ENCODE data around the gene PPY. TPM values are rescaled to one million over a fixed set of nuclear protein-coding genes. Genes with fewer than 3 reads are reported as not detected.
"Not testable (repeated sequence)": the region's sequence is repeated elsewhere in the genome, so short reads cannot be mapped to it uniquely, and the experiment has no call there.

PPY gene
- total RNA-seq, 1 experiment from 2014 or later: not detected

- no peak overlapping the region for H2BK12ac ChIP-seq (ENCODE audit: insufficient read length, low read depth, low read length)
- Mint-ChIP-seq H3K9me3 (no peaks in the 10 kb centered on the region), H3K4me3 (no peak overlapping the region), H3K36me3 (ENCODE audit: insufficient read depth in 1 of 3, low read depth in 3 of 3) (no peaks in the 10 kb centered on the region), H3K4me1 (peaks cover 9 to 20% of the 10 kb centered on the region in 2 experiments), H3K27ac (no peak overlapping the region), H3K27me3 (ENCODE audit: low read depth) (peaks cover 51% of the 10 kb centered on the region)
- H3K9me3 ChIP-seq (ENCODE audit: control insufficient read depth, low read depth, low read length): no peaks in the 10 kb centered on the region
- peaks cover 4% of the 10 kb centered on the region for H3K27me3 ChIP-seq (ENCODE audit: insufficient read depth, low read length)
- H3K79me2 ChIP-seq (ENCODE audit: insufficient read depth, low read length): no peaks in the 10 kb centered on the region
- no peak overlapping the region for H2BK5ac ChIP-seq (ENCODE audit: insufficient read length, low read length)
- no peak overlapping the region for H2BK15ac ChIP-seq (ENCODE audit: low read depth, low read length)
- no peak overlapping the region for H3K4me2 ChIP-seq (ENCODE audit: insufficient read depth, insufficient read length, low read length)
- H2BK120ac ChIP-seq (ENCODE audit: low read depth, low read length, poor library complexity, severe bottlenecking): no peak overlapping the region
- H3K4ac ChIP-seq (ENCODE audit: low read depth, low read length): no peak overlapping the region
- no peak overlapping the region for H4K91ac ChIP-seq (ENCODE audit: insufficient read length, low read depth, low read length)
- no peak overlapping the region for H2AFZ ChIP-seq (ENCODE audit: low read length)
- H3K18ac ChIP-seq (ENCODE audit: insufficient read length, low read depth, low read length): no peak overlapping the region
- no CpG with 5 or more reads among the region's 5 CpGs for WGBS (ENCODE audit: extremely low coverage, insufficient read length, low lambda C conversion rate)
- TF ChIP-seq, protein P1, sequence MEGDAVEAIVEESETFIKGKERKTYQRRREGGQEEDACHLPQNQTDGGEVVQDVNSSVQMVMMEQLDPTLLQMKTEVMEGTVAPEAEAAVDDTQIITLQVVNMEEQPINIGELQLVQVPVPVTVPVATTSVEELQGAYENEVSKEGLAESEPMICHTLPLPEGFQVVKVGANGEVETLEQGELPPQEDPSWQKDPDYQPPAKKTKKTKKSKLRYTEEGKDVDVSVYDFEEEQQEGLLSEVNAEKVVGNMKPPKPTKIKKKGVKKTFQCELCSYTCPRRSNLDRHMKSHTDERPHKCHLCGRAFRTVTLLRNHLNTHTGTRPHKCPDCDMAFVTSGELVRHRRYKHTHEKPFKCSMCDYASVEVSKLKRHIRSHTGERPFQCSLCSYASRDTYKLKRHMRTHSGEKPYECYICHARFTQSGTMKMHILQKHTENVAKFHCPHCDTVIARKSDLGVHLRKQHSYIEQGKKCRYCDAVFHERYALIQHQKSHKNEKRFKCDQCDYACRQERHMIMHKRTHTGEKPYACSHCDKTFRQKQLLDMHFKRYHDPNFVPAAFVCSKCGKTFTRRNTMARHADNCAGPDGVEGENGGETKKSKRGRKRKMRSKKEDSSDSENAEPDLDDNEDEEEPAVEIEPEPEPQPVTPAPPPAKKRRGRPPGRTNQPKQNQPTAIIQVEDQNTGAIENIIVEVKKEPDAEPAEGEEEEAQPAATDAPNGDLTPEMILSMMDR (conservative IDR thresholded peaks at IDR 0.05): no peak
- no peak overlapping the region for H2BK20ac ChIP-seq (ENCODE audit: low read depth, low read length, poor library complexity, severe bottlenecking)
- H4K8ac ChIP-seq (replicated peaks; ENCODE audit: insufficient read length, low read depth, low read length): no peak overlapping the region
- DNase-seq: no peak
- no peak overlapping the region for H3K27ac ChIP-seq (ENCODE audit: insufficient read length, low read depth, low read length)
- no peak overlapping the region for H3K9ac ChIP-seq (ENCODE audit: extremely low read depth, insufficient read length, low read length)
- no peak overlapping the region for H3K56ac ChIP-seq (ENCODE audit: insufficient read length, low read depth, low read length)
- no peak overlapping the region for H3K23ac ChIP-seq (ENCODE audit: insufficient read length, low read depth, low read length)
- H4K20me1 ChIP-seq (ENCODE audit: control insufficient read depth, insufficient read depth, insufficient read length): no peaks in the 10 kb centered on the region
- H3K23me2 ChIP-seq (ENCODE audit: insufficient read length, low read depth, low read length, poor library complexity, severe bottlenecking): no peaks in the 10 kb centered on the region
- no peak overlapping the region for H3K14ac ChIP-seq (ENCODE audit: insufficient read depth, low read length)
- no peak overlapping the region for H2AK5ac ChIP-seq (ENCODE audit: insufficient read length, low read length)
- no peaks in the 10 kb centered on the region for H3K79me1 ChIP-seq (ENCODE audit: insufficient read depth, low read depth, low read length, poor library complexity, severe bottlenecking)
- no peaks in the 10 kb centered on the region for H3K4me1 ChIP-seq (ENCODE audit: insufficient read depth, low read length)
- H3T11ph ChIP-seq (ENCODE audit: low read length): no peak overlapping the region
- no peak overlapping the region for H4K5ac ChIP-seq (ENCODE audit: insufficient read length, low read depth, low read length)
Measured at GRCh38 chr17:43939886-43940285, 2.4 kb downstream of the PPY start.

- not testable (repeated sequence) for H3K56ac ChIP-seq (ENCODE audit: insufficient read length, low read depth, low read length); H2AK5ac ChIP-seq (ENCODE audit: insufficient read length, low read length); H3K79me1 ChIP-seq (ENCODE audit: insufficient read depth, low read depth, low read length, poor library complexity, severe bottlenecking); H4K8ac ChIP-seq (replicated peaks; ENCODE audit: insufficient read length, low read depth, low read length); H3K4me1 ChIP-seq (ENCODE audit: insufficient read depth, low read length); H2AFZ ChIP-seq (ENCODE audit: low read length); H4K5ac ChIP-seq (ENCODE audit: insufficient read length, low read depth, low read length); H3K9me3 ChIP-seq (ENCODE audit: control insufficient read depth, low read depth, low read length); H3K27me3 ChIP-seq (ENCODE audit: insufficient read depth, low read length); H3K14ac ChIP-seq (ENCODE audit: insufficient read depth, low read length); DNase-seq; H3K4me2 ChIP-seq (ENCODE audit: insufficient read depth, insufficient read length, low read length); H3K23me2 ChIP-seq (ENCODE audit: insufficient read length, low read depth, low read length, poor library complexity, severe bottlenecking); H3K27ac ChIP-seq (ENCODE audit: insufficient read length, low read depth, low read length); H3K4me3 Mint-ChIP-seq; H3K9me3 Mint-ChIP-seq; H3K36me3 Mint-ChIP-seq (ENCODE audit: insufficient read depth in 1 of 3, low read depth in 3 of 3); H3K4ac ChIP-seq (ENCODE audit: low read depth, low read length); H3K23ac ChIP-seq (ENCODE audit: insufficient read length, low read depth, low read length); H4K20me1 ChIP-seq (ENCODE audit: control insufficient read depth, insufficient read depth, insufficient read length); H3T11ph ChIP-seq (ENCODE audit: low read length); H3K27ac Mint-ChIP-seq; H3K79me2 ChIP-seq (ENCODE audit: insufficient read depth, low read length); H2BK120ac ChIP-seq (ENCODE audit: low read depth, low read length, poor library complexity, severe bottlenecking); H3K9ac ChIP-seq (ENCODE audit: extremely low read depth, insufficient read length, low read length); H4K91ac ChIP-seq (ENCODE audit: insufficient read length, low read depth, low read length); H2BK20ac ChIP-seq (ENCODE audit: low read depth, low read length, poor library complexity, severe bottlenecking); H2BK15ac ChIP-seq (ENCODE audit: low read depth, low read length); H2BK5ac ChIP-seq (ENCODE audit: insufficient read length, low read length); H2BK12ac ChIP-seq (ENCODE audit: insufficient read length, low read depth, low read length); H3K18ac ChIP-seq (ENCODE audit: insufficient read length, low read depth, low read length)
- WGBS (ENCODE audit: extremely low coverage, insufficient read length, low lambda C conversion rate): no CpG with 5 or more reads among the region's 3 CpGs
- H3K4me1 Mint-ChIP-seq: peaks cover 9 to 20% of the 10 kb centered on the region in 2 experiments
- H3K27me3 Mint-ChIP-seq (ENCODE audit: low read depth): peaks cover 52% of the 10 kb centered on the region
Measured at GRCh38 chr17:43939452-43939851, 2.8 kb downstream of the PPY start.

Measured in H9 (cell line).